IPS-18a (cell line): ENCODE measurements around the gene OR6C6.
"Not testable (repeated sequence)": the region's sequence is repeated elsewhere in the genome, so short reads cannot be mapped to it uniquely, and the experiment has no call there.

Experiments used
- H3K27ac ChIP-seq: one replicate; pipeline ENCODE4 v1.5.1; 2013; ENCODE audit warnings: low read length
- H3K27me3 ChIP-seq: one replicate; pipeline ENCODE4 v1.6.1; 2013; ENCODE audit warnings: mild to moderate bottlenecking, low read length; ENCODE audit not compliant: control insufficient read depth, insufficient read depth
- H3K36me3 ChIP-seq: one replicate; pipeline ENCODE4 v1.6.1; 2013; ENCODE audit warnings: low read depth, low read length; ENCODE audit not compliant: control insufficient read depth
- H3K4me1 ChIP-seq: one replicate; pipeline ENCODE4 v1.6.1; 2013; ENCODE audit warnings: low read depth, low read length; ENCODE audit not compliant: control insufficient read depth
- H3K4me3 ChIP-seq: one replicate; pipeline ENCODE4 v1.5.1; 2013; ENCODE audit warnings: low read length
- H3K9ac ChIP-seq: one replicate; pipeline ENCODE4 v1.6.1; 2013; ENCODE audit warnings: mild to moderate bottlenecking, low read length, moderate library complexity
- H3K9me3 ChIP-seq: one replicate; pipeline ENCODE4 v1.6.1; 2013; ENCODE audit warnings: low read depth, low read length; ENCODE audit not compliant: control insufficient read depth

Gene OR6C6

GRCh38 chr12:55296469-55296868 is at the start of gene OR6C6:
Gene OR6C6, minus strand, starts transcription at chr12:55296569. Its CDS starts 1,337 bp downstream, at chr12:55295232.
- Histone ChIP-seq H3K27ac (no peak within 1 kb of the TSS), H3K9me3 (no peaks in the 10 kb centered on the region), H3K9ac (no peak within 1 kb of the TSS), H3K27me3 (no peaks in the 10 kb centered on the region), H3K4me3 (no peak within 1 kb of the TSS), H3K4me1 (no peaks in the 10 kb centered on the region), H3K36me3 (no peaks in the 10 kb centered on the region)

- Histone ChIP-seq H3K27ac (no peak overlapping the region), H3K9ac (no peak overlapping the region), H3K9me3 (no peaks in the 10 kb centered on the region), H3K4me3 (no peak overlapping the region), H3K4me1 (peaks cover 11% of the 10 kb centered on the region), H3K27me3 (no peaks in the 10 kb centered on the region), H3K36me3 (no peaks in the 10 kb centered on the region)
These were observed 39.6 kb upstream of the OR6C6 start for GRCh38 chr12:55336002-55336401.

- no peaks in the 10 kb centered on the region for H3K36me3 ChIP-seq
- no peak within 1 kb of the TSS for H3K9ac ChIP-seq
- peaks cover 11% of the 10 kb centered on the region for H3K4me1 ChIP-seq
- H3K27me3 ChIP-seq, result no peaks in the 10 kb centered on the region
- H3K27ac ChIP-seq, result no peak within 1 kb of the TSS
- no peak within 1 kb of the TSS for H3K4me3 ChIP-seq
- H3K9me3 ChIP-seq, result no peaks in the 10 kb centered on the region
These were observed 34.1 kb upstream of the OR6C6 start, which contains the start of gene OR6C3 for GRCh38 chr12:55330446-55330845. Gene OR6C3, plus strand, starts transcription at chr12:55330746. Its CDS starts 955 bp downstream, at chr12:55331701.

DNA sequence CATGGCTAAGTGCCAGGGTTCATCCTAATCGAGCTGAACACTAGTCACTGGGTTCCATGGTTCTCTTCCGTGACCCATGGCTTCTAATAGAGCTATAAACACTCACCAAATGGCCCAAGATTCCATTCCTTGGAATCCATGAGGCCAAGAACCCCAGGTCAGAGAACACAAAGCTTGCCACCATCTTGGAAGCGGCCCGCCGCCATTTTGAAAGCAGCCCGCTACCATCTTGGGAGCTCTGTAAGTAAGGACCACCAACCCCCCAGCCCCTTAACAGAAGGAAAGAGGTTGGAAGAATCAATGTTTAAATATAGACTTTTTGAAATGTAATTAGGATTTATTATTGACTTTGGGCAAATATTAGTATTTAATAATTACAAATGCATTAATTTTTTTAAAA is 29.4 kb upstream of the OR6C6 start:
- H3K27ac ChIP-seq, H3K9me3 ChIP-seq, H3K36me3 ChIP-seq, H3K4me1 ChIP-seq, H3K9ac ChIP-seq, H3K27me3 ChIP-seq, H3K4me3 ChIP-seq: not testable (repeated sequence)

GRCh38 chr12:55320201-55320600 is 23.8 kb upstream of the OR6C6 start:
- no peaks in the 10 kb centered on the region for H3K4me1 ChIP-seq
- no peaks in the 10 kb centered on the region for H3K36me3 ChIP-seq
- no peak overlapping the region for H3K4me3 ChIP-seq
- H3K27me3 ChIP-seq, result no peaks in the 10 kb centered on the region
- H3K9me3 ChIP-seq, result no peaks in the 10 kb centered on the region
- H3K27ac ChIP-seq, result no peak overlapping the region
- H3K9ac ChIP-seq, result no peak overlapping the region

DNA sequence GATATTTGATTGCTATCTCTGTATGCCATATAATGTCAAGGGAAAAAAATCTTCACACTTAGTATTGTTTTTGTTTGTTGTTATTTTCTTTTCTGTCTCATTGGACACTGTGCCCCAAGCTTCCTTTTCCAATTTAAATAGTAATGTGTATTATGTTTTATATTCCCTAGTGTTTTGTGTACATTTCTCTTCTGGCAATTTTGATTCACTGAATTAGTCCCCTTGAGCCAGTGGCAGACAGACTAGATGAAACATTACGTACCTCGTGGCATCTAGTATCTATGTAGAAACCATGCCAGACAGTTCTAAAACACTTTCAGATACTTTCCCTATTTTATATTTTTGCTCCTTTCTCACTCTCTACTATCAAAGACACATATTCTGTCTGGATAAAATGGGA is 17.7 kb upstream of the OR6C6 start, which contains the start of gene OR6C1:
OR6C1 (plus strand) TSS at position 301 of the 400 bp plus-strand sequence. CDS start 6,257 bp downstream, outside the sequence.
- H3K9me3 ChIP-seq, result no peaks in the 10 kb centered on the region
- no peaks in the 10 kb centered on the region for H3K36me3 ChIP-seq
- no peak within 1 kb of the TSS for H3K9ac ChIP-seq
- no peaks in the 10 kb centered on the region for H3K4me1 ChIP-seq
- no peak within 1 kb of the TSS for H3K27ac ChIP-seq
- H3K4me3 ChIP-seq, result no peak within 1 kb of the TSS
- H3K27me3 ChIP-seq, result no peaks in the 10 kb centered on the region

DNA sequence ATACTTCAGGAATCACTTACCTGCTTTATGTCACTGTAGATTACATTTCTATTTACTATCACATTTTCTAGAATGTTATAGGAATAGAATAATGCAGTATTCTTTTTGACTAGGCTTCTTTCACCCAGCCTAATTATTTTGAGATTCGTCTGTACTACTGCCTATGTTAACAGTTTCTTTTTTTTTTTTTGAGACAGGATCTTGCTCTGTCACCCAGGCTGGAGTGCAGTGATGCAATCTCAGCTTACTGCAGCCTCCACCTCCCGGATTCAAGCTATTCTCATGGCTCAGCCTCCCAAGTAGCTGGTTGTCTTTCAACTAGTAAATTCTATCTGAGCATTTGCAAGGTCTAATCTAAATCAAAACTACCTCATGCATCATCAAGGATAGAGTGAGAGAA is 6.4 kb downstream of the OR6C6 start:
- Histone ChIP-seq H3K27ac (no peak overlapping the region), H3K4me1 (no peaks in the 10 kb centered on the region), H3K9ac (no peak overlapping the region), H3K9me3 (no peaks in the 10 kb centered on the region), H3K36me3 (no peaks in the 10 kb centered on the region), H3K27me3 (no peaks in the 10 kb centered on the region), H3K4me3 (no peak overlapping the region)

GRCh38 chr12:55280991-55281390 is 15.4 kb downstream of the OR6C6 start:
- H3K4me3 ChIP-seq, result no peak overlapping the region
- H3K9ac ChIP-seq, result no peak overlapping the region
- no peak overlapping the region for H3K27ac ChIP-seq
- H3K9me3 ChIP-seq, result peaks cover 5% of the 10 kb centered on the region
- no peaks in the 10 kb centered on the region for H3K4me1 ChIP-seq
- H3K36me3 ChIP-seq, result no peaks in the 10 kb centered on the region
- no peaks in the 10 kb centered on the region for H3K27me3 ChIP-seq

- Histone ChIP-seq H3K9me3 (no peaks in the 10 kb centered on the region), H3K4me1 (no peaks in the 10 kb centered on the region), H3K4me3 (no peak overlapping the region), H3K27me3 (no peaks in the 10 kb centered on the region), H3K36me3 (no peaks in the 10 kb centered on the region), H3K27ac (no peak overlapping the region), H3K9ac (no peak overlapping the region)
These were observed 38.1 kb downstream of the OR6C6 start for GRCh38 chr12:55258303-55258702.

GRCh38 chr12:55256831-55257230 is 39.5 kb downstream of the OR6C6 start:
- H3K36me3 ChIP-seq, result no peaks in the 10 kb centered on the region
- H3K27me3 ChIP-seq, result no peaks in the 10 kb centered on the region
- H3K9ac ChIP-seq, result no peak overlapping the region
- H3K27ac ChIP-seq, result no peak overlapping the region
- no peak overlapping the region for H3K4me3 ChIP-seq
- no peaks in the 10 kb centered on the region for H3K4me1 ChIP-seq
- H3K9me3 ChIP-seq, result no peaks in the 10 kb centered on the region

DNA sequence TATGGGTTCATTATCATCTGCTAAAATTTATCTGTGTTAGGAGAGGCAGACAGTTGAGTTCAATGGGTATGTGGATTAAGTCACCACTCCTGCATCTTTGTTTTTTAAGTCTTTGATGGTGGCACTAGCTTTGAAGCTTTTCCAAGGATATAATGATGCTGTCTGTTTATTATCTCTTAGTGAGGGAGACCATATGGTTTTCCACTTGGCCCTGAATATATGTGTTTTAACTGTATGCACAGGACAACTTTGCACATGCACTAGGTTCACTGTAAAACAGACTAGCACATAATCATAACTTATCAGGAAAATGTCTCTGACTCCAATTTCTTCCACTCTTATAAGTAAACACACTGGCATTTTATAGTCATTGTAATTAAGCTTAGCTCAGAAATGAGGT is 43.1 kb downstream of the OR6C6 start:
- no peak overlapping the region for H3K4me3 ChIP-seq
- no peak overlapping the region for H3K9ac ChIP-seq

GRCh38 chr12:55250944-55251343 is 45.4 kb downstream of the OR6C6 start:
- H3K4me3 ChIP-seq, result no peak overlapping the region
- H3K4me1 ChIP-seq, result no peaks in the 10 kb centered on the region
- H3K27ac ChIP-seq, result no peak overlapping the region
- no peaks in the 10 kb centered on the region for H3K9me3 ChIP-seq
- no peaks in the 10 kb centered on the region for H3K36me3 ChIP-seq
- no peak overlapping the region for H3K9ac ChIP-seq
- no peaks in the 10 kb centered on the region for H3K27me3 ChIP-seq

More for the DNA sequence above, 43.1 kb downstream of the OR6C6 start:
- Histone ChIP-seq H3K9me3 (no peaks in the 10 kb centered on the region), H3K27ac (no peak overlapping the region), H3K4me1 (no peaks in the 10 kb centered on the region), H3K36me3 (no peaks in the 10 kb centered on the region), H3K27me3 (no peaks in the 10 kb centered on the region)
